GM12865 (cell line): ENCODE data around the gene RAMP3.

ENCODE experiments used
- DNase-seq: peaks from one replicate; pipeline ENCODE4 v3.0.0; 2010; ENCODE audit warnings: low read depth
- H3K4me3 ChIP-seq: 2 replicates; pipeline ENCODE4 v1.5.1; 2011; ENCODE audit warnings: mild to moderate bottlenecking, low read depth, low read length, control low read depth
- CTCF ChIP-seq: IDR thresholded peaks from 2 replicates; pipeline ENCODE4 v1.5.1; 2011; ENCODE audit warnings: low read length, control low read depth, low read depth, inconsistent platforms; ENCODE audit not compliant: insufficient read depth; ENCODE audit errors: missing control alignments

RAMP3 gene

GRCh38 chr7:45221896-45222604 is 64.5 kb downstream of the RAMP3 start:
- H3K4me3 ChIP-seq = no peak overlapping the region
- TF ChIP-seq CTCF = no peak
- DNase-seq = no peak

- TF ChIP-seq CTCF = no peak
- DNase-seq = no peak
- H3K4me3 ChIP-seq = no peak overlapping the region
These were observed 65.5 kb downstream of the RAMP3 start for GRCh38 chr7:45223078-45223477.

GRCh38 chr7:45223728-45224630 is 66.4 kb downstream of the RAMP3 start:
- no peak for TF ChIP-seq CTCF
- DNase-seq = no peak
- no peak overlapping the region for H3K4me3 ChIP-seq

GRCh38 chr7:45224832-45225231 is 67.2 kb downstream of the RAMP3 start:
- no peak overlapping the region for H3K4me3 ChIP-seq
- no peak for DNase-seq
- TF ChIP-seq CTCF = no peak

- no peak for TF ChIP-seq CTCF
- H3K4me3 ChIP-seq = no peak overlapping the region
- DNase-seq = no peak
These were observed 67.8 kb downstream of the RAMP3 start for GRCh38 chr7:45225311-45225947.

GRCh38 chr7:45225948-45226335 is 68.4 kb downstream of the RAMP3 start:
- DNase-seq = no peak
- no peak overlapping the region for H3K4me3 ChIP-seq
- no peak for TF ChIP-seq CTCF
